ENCODE results near the gene DCAF6.
"Not testable (repeated sequence)": the region's sequence is repeated elsewhere in the genome, so short reads cannot be mapped to it uniquely, and the experiment has no call there.

DCAF6 gene

DNA sequence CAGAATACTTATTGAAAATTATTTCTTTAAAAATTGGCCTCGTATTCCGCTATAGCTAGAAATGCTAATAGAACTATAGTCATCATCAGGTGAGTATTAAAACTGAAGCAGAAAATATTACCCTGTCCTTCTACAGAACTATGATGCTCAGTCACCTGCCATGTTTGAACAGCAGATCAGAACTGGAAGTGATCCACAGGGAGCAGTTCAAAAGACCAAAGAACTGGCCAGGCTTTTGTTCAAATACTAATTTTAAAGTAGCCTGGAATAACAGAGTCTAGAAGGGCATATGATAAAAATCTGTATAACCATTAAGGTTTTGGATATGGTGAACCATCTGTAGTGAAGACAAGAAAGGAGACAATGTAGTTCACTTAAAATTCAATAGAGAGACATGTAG is 105.9 kb downstream of the DCAF6 start:
- Histone ChIP-seq H3K9me3 (no peaks in the 10 kb centered on the region), H3K4me1 (no peaks in the 10 kb centered on the region), H3K27me3 (no peaks in the 10 kb centered on the region), H3K36me3 (no peaks in the 10 kb centered on the region), H3K4me3 (ENCODE audit: low read depth, low read length) (no peak overlapping the region)
- DNase-seq: no peak
- TF ChIP-seq, protein P1, sequence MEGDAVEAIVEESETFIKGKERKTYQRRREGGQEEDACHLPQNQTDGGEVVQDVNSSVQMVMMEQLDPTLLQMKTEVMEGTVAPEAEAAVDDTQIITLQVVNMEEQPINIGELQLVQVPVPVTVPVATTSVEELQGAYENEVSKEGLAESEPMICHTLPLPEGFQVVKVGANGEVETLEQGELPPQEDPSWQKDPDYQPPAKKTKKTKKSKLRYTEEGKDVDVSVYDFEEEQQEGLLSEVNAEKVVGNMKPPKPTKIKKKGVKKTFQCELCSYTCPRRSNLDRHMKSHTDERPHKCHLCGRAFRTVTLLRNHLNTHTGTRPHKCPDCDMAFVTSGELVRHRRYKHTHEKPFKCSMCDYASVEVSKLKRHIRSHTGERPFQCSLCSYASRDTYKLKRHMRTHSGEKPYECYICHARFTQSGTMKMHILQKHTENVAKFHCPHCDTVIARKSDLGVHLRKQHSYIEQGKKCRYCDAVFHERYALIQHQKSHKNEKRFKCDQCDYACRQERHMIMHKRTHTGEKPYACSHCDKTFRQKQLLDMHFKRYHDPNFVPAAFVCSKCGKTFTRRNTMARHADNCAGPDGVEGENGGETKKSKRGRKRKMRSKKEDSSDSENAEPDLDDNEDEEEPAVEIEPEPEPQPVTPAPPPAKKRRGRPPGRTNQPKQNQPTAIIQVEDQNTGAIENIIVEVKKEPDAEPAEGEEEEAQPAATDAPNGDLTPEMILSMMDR (IDR thresholded peaks at IDR 0.05; ENCODE audit: low read depth, low read length): no peak

DNA sequence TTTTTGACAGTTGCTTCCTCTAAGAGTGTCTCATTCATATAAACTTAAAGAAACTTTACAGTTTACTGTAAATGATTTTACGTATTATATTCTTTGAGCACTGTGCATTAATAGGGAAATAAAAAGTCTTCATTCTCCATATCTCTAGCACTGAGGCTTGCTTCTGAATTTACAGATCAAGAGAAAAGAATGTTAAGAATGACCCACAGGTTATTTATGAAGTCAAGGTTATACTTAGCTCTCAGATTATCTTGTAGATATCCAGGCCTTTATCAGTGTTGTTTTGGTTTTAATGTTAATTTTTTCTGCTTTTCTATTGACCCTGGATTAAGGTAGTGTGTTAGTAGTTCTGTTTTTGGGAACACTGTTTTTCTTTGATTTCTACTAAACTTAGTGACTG is 108.8 kb downstream of the DCAF6 start:
- H3K9me3 ChIP-seq: no peaks in the 10 kb centered on the region
- DNase-seq: no peak
- H3K4me3 ChIP-seq (ENCODE audit: low read depth, low read length): no peak overlapping the region
- no peaks in the 10 kb centered on the region for H3K27me3 ChIP-seq
- H3K36me3 ChIP-seq: no peaks in the 10 kb centered on the region
- TF ChIP-seq, protein P1 (IDR thresholded peaks at IDR 0.05; ENCODE audit: low read depth, low read length): no peak
- no peaks in the 10 kb centered on the region for H3K4me1 ChIP-seq

DNA sequence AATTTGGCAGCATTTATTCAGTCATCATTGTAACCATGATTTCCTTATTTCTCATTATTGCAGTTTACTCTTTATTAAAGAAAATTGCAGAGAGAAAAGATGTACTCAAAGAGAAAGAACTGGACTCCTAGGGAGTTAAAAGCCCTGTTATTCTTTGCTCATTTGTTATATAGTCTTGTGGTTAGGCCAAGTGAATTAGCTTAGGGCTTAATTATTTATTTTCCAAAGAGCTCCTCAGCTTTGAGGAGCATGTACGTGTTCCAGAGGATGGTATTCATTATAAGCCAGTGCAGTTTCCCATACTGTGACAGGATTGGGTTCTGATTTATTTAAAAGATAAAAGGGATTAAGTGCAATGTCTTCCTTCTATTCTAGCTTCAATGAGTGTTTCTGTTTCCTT is 113.8 kb downstream of the DCAF6 start:
- TF ChIP-seq, protein P1 (IDR thresholded peaks at IDR 0.05; ENCODE audit: low read depth, low read length): no peak
- Histone ChIP-seq H3K36me3 (no peaks in the 10 kb centered on the region), H3K9me3 (no peaks in the 10 kb centered on the region), H3K27me3 (no peaks in the 10 kb centered on the region), H3K4me1 (no peaks in the 10 kb centered on the region), H3K4me3 (ENCODE audit: low read depth, low read length) (no peak overlapping the region)
- DNase-seq: no peak

DNA sequence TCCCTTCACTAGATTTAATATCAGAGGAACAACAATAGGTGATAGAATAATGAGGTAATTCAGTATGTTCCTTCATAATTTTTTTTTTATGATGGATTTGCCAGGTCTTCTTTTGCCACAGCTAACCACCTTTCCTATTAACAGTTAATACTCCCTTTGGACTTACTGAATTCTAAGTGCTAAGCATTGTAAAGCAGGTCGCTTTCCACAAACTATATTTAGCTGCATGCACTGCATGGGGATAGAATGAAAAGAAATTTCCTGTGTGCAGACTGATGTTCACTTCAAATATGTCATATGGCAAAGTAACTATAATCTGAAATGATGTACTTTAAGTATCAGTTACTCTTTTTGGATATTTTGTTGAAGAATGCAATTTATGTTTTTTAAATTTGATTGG is 114.4 kb downstream of the DCAF6 start:
- Histone ChIP-seq H3K27me3 (no peaks in the 10 kb centered on the region), H3K4me1 (no peaks in the 10 kb centered on the region), H3K9me3 (no peaks in the 10 kb centered on the region), H3K36me3 (no peaks in the 10 kb centered on the region), H3K4me3 (ENCODE audit: low read depth, low read length) (no peak overlapping the region)
- DNase-seq: no peak
- TF ChIP-seq, protein P1 (IDR thresholded peaks at IDR 0.05; ENCODE audit: low read depth, low read length): no peak

DNA sequence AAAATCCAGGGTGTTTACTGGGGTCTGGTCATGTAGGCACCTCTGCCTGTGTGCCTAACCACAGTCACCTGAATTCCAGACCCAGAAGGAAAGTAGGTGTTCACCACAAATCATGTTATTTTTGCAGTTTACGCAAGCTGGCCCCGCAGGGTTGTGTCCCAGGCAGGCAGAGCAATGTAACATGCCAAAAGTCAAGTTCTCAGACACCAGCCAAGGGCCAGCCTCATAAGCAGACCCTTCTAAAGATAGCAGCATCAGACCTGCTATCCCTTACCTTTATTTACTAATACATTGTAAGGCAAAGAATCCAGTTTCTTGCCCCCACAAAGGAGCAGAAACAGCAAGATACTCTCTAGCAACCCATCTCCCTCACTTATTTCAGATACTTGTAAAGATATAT is 117.2 kb downstream of the DCAF6 start:
- TF ChIP-seq, protein P1 (IDR thresholded peaks at IDR 0.05; ENCODE audit: low read depth, low read length): no peak
- H3K4me3 ChIP-seq (ENCODE audit: low read depth, low read length): no peak overlapping the region
- H3K4me1 ChIP-seq: no peaks in the 10 kb centered on the region
- H3K9me3 ChIP-seq: no peaks in the 10 kb centered on the region
- H3K36me3 ChIP-seq: no peaks in the 10 kb centered on the region
- no peaks in the 10 kb centered on the region for H3K27me3 ChIP-seq
- DNase-seq: no peak

DNA sequence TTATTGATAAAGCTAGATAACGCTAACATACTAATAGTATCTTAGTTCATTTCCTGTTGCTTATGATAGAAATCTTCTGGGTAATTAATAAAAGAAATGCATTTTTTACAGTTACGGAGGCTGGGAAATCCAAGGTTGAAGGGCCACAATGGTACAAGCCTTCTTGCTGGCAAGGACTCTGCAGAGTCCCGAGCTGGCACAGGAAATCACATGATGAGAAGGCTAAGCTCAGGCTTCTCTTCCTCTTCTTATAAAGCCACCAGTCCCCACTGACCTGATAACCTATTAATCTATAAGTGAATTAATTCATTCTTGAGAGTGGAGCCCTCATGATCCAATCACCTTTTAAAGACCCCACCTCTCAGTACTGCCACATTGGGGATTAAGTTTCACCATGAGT is 117.6 kb downstream of the DCAF6 start:
- no peaks in the 10 kb centered on the region for H3K4me1 ChIP-seq
- DNase-seq: no peak
- no peaks in the 10 kb centered on the region for H3K27me3 ChIP-seq
- TF ChIP-seq, protein P1 (IDR thresholded peaks at IDR 0.05; ENCODE audit: low read depth, low read length): no peak
- H3K36me3 ChIP-seq: no peaks in the 10 kb centered on the region
- no peak overlapping the region for H3K4me3 ChIP-seq (ENCODE audit: low read depth, low read length)
- H3K9me3 ChIP-seq: no peaks in the 10 kb centered on the region

DNA sequence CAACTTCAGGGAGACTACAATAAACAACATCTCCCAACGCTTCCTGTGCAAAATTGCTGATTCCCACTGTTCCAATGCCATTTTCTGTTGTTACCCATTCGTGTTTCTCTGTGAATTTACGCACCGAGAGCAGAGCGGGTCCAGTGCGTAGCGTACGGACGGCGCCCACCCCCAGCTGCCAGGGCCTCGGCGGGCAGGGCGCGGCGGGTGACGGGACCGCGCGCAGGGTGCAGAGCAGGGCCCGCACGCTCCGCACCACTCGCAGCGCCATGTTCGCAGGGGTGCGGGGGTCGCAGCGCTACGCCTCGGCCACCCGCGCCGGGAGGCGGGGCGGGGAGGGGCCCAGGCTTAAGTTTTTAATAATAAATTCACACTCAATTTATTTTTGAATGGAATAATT is 119.7 kb downstream of the DCAF6 start:
- not testable (repeated sequence) for H3K4me1 ChIP-seq; H3K36me3 ChIP-seq; H3K27me3 ChIP-seq; DNase-seq; H3K4me3 ChIP-seq (ENCODE audit: low read depth, low read length); H3K9me3 ChIP-seq

Measured in BE2C (cell line).